ENCODE measurements around the gene PIK3C2G.

DNA sequence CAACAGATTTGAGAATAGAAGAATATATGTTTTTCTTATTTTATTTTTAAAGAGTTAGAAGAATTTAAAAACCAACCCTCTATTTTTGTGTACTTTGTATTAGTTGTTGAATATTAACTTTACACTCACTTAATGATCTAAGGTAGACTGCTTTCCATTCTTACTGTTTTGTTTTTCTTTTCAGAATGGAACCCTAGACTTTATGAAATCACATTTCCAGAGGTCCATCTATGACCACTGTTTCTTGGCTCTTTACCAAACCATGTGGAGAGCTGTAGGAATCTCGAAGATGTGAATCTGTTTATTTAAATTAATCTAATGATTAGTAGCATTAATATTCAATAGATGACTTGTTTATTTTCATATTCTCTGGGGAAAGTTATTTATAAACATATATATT is 7.2 kb upstream of the PIK3C2G start:
- TF ChIP-seq, protein P1, sequence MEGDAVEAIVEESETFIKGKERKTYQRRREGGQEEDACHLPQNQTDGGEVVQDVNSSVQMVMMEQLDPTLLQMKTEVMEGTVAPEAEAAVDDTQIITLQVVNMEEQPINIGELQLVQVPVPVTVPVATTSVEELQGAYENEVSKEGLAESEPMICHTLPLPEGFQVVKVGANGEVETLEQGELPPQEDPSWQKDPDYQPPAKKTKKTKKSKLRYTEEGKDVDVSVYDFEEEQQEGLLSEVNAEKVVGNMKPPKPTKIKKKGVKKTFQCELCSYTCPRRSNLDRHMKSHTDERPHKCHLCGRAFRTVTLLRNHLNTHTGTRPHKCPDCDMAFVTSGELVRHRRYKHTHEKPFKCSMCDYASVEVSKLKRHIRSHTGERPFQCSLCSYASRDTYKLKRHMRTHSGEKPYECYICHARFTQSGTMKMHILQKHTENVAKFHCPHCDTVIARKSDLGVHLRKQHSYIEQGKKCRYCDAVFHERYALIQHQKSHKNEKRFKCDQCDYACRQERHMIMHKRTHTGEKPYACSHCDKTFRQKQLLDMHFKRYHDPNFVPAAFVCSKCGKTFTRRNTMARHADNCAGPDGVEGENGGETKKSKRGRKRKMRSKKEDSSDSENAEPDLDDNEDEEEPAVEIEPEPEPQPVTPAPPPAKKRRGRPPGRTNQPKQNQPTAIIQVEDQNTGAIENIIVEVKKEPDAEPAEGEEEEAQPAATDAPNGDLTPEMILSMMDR (IDR thresholded peaks at IDR 0.05): no peak
- TF ChIP-seq POLR2AphosphoS5 (IDR thresholded peaks at IDR 0.05): no peak
